HCT116 (cell line): ENCODE results near the gene BRSK1. TPM values are rescaled to one million over a fixed set of nuclear protein-coding genes. Genes with fewer than 3 reads are reported as not detected.

ENCODE experiments used
- ATAC-seq: fragments of 200-7000 bp; cut with Tn5 transposase; 2 replicates; pipeline ENCODE4 v1.9.1; 2020; ENCODE audit warnings: mild to moderate bottlenecking, moderate library complexity
- BruUV-seq: library from RNA; stranded (reverse); fragments of 400-500 nt; replicated peaks from 2 replicates; lab custom pipeline; 2021; lab: Mats Ljungman, UMichigan
- CTCF ChIA-PET: fragments of 300-600 bp; sonication (Branson Sonifier 250); formaldehyde crosslinking; loops from one replicate; lab custom pipeline; 2021; ENCODE audit warnings: antibody characterized with exemption; lab: Charles Lee
- POLR2A ChIA-PET: fragments of 300-600, 350-600 bp; sonication (Branson Sonifier 250); formaldehyde crosslinking; loops from one replicate; lab custom pipeline; 2021; ENCODE audit warnings: antibody characterized with exemption; lab: Charles Lee
- RAD21 ChIA-PET, 2 experiments: fragments of 300-600 bp; sonication (Branson Sonifier 250); formaldehyde crosslinking; loops; one replicate each; lab custom pipeline; 2023; ENCODE audit warnings: low total read pairs in 2 of 2; ENCODE audit not compliant: uncharacterized antibody in 2 of 2, unreplicated experiment in 2 of 2, low non-redundant PET in 1 of 2; lab: Charles Lee
- DNase-seq: peaks from one replicate; pipeline ENCODE4 v3.0.0-alpha.2; 2010; ENCODE audit warnings: low read depth, low spot score
- H2AFZ ChIP-seq: fragments of 200-600 bp; shearing (Covaris generic), sonication (generic); 2 replicates; pipeline ENCODE4 v1.6.1; 2017; ENCODE audit warnings: low read depth, mixed run types, mixed read lengths, antibody characterized with exemption, low read length; ENCODE audit not compliant: poor library complexity, severe bottlenecking
- H3K27ac ChIP-seq: 2 replicates; pipeline ENCODE4 v1.5.1; 2012; ENCODE audit warnings: low read depth, low read length
- H3K27me3 ChIP-seq: fragments of 200-600 bp; sonication (generic); 2 replicates; pipeline ENCODE4 v1.6.1; 2016; ENCODE audit warnings: mixed run types, low read length, mixed read lengths; ENCODE audit not compliant: insufficient read depth
- H3K36me3 ChIP-seq, 2 experiments: fragments of 200-500 bp in 1 of 2; fragments of 200-600 bp in 1 of 2; sonication (Bioruptor generic) in 1 of 2; sonication (generic) in 1 of 2; 2 replicates each; pipeline versions ENCODE4 v1.5.1 to v1.6.1; 2014 to 2016; ENCODE audit warnings: low read length in 2 of 2, inconsistent platforms in 1 of 2, mixed read lengths in 1 of 2, mixed run types in 1 of 2; ENCODE audit not compliant: insufficient read depth in 2 of 2, control insufficient read depth in 1 of 2
- H3K4me1 ChIP-seq, 2 experiments: fragments of 200-600 bp in 1 of 2; sonication (generic) in 1 of 2; 2 replicates each; pipeline versions ENCODE4 v1.5.1 to v1.6.1; 2012 to 2017; ENCODE audit warnings: low read length in 2 of 2, inconsistent platforms in 1 of 2, mild to moderate bottlenecking in 1 of 2, mixed read lengths in 1 of 2, mixed run types in 1 of 2, moderate library complexity in 1 of 2; ENCODE audit not compliant: insufficient read depth in 2 of 2, control insufficient read depth in 1 of 2
- H3K4me2 ChIP-seq: fragments of 200-600 bp; sonication (generic); 2 replicates; pipeline ENCODE4 v1.6.1; 2017; ENCODE audit warnings: mixed run types, low read length, mixed read lengths
- H3K4me3 ChIP-seq, 2 experiments: fragments of 200-600 bp in 1 of 2; sonication (generic) in 1 of 2; replicated peaks in 1 of 2; 2 replicates each; pipeline ENCODE4 v1.5.1; 2011 to 2016; ENCODE audit warnings: low read length in 2 of 2, control low read depth in 1 of 2, low read depth in 1 of 2, mild to moderate bottlenecking in 1 of 2, mixed read lengths in 1 of 2, mixed run types in 1 of 2
- H3K79me2 ChIP-seq: fragments of 200-600 bp; sonication (generic); 2 replicates; pipeline ENCODE4 v1.6.1; 2017; ENCODE audit warnings: mild to moderate bottlenecking, mixed run types, low read length, moderate library complexity, mixed read lengths; ENCODE audit not compliant: insufficient read depth
- H3K9ac ChIP-seq: fragments of 200-600 bp; sonication (generic); 2 replicates; pipeline ENCODE4 v1.6.1; 2016; ENCODE audit warnings: low read length, mixed read lengths
- H3K9me2 ChIP-seq: fragments of 200-600 bp; sonication (generic), shearing (Covaris generic); 2 replicates; pipeline ENCODE4 v1.6.1; 2017; ENCODE audit warnings: mixed run types, mild to moderate bottlenecking, moderate library complexity; ENCODE audit not compliant: insufficient read depth
- H3K9me3 ChIP-seq, 2 experiments: fragments of 200-500 bp in 1 of 2; fragments of 200-600 bp in 1 of 2; sonication (Bioruptor generic) in 1 of 2; sonication (generic) in 1 of 2; 2 replicates each; pipeline ENCODE4 v1.6.1; 2014 to 2017; ENCODE audit warnings: low read length in 2 of 2, mixed read lengths in 2 of 2, inconsistent platforms in 1 of 2, low read depth in 1 of 2, mild to moderate bottlenecking in 1 of 2, mixed run types in 1 of 2, moderate library complexity in 1 of 2; ENCODE audit not compliant: control insufficient read depth in 1 of 2, insufficient read depth in 1 of 2
- H4K20me1 ChIP-seq: fragments of 200-600 bp; sonication (generic), shearing (Covaris generic); 2 replicates; pipeline ENCODE4 v1.6.1; 2017; ENCODE audit warnings: mixed run types, mild to moderate bottlenecking, moderate library complexity; ENCODE audit not compliant: insufficient read depth
- CBX3 ChIP-seq: IDR thresholded peaks from 2 replicates; pipeline ENCODE4 v1.6.1; 2012; ENCODE audit warnings: low read depth
- CEBPB ChIP-seq: IDR thresholded peaks from 2 replicates; pipeline ENCODE4 v1.6.1; 2012; ENCODE audit warnings: low read depth
- EGR1 ChIP-seq: IDR thresholded peaks from 2 replicates; pipeline ENCODE4 v1.6.1; 2012; ENCODE audit warnings: low read depth
- ELF1 ChIP-seq: IDR thresholded peaks from 2 replicates; pipeline ENCODE4 v1.6.1; 2012; ENCODE audit warnings: low read depth, borderline replicate concordance
- JUND ChIP-seq: IDR thresholded peaks from 2 replicates; pipeline ENCODE4 v1.6.1; 2012
- POLR2AphosphoS5 ChIP-seq: IDR thresholded peaks from 2 replicates; pipeline ENCODE4 v1.6.1; 2011; ENCODE audit warnings: mild to moderate bottlenecking, low read depth, low read length, moderate library complexity
- SIN3A ChIP-seq: IDR thresholded peaks from 2 replicates; pipeline ENCODE4 v1.6.1; 2012; ENCODE audit warnings: low read depth
- SP1 ChIP-seq: IDR thresholded peaks from 2 replicates; pipeline ENCODE4 v1.6.1; 2012; ENCODE audit warnings: low read depth
- SRF ChIP-seq: IDR thresholded peaks from 2 replicates; pipeline ENCODE4 v1.6.1; 2012; ENCODE audit warnings: low read depth
- TCF7L2 ChIP-seq: IDR thresholded peaks from 2 replicates; pipeline ENCODE4 v1.7.0; 2011; ENCODE audit warnings: borderline replicate concordance, inconsistent platforms; ENCODE audit not compliant: insufficient read depth, insufficient read length; ENCODE audit errors: extremely low read depth
- YY1 ChIP-seq: IDR thresholded peaks from 2 replicates; pipeline ENCODE4 v1.6.1; 2011; ENCODE audit warnings: low read length, low read depth, moderate library complexity, mild to moderate bottlenecking; ENCODE audit not compliant: insufficient replicate concordance; ENCODE audit errors: extremely low read depth
- ZNF274 ChIP-seq: fragments of 200-500 bp; sonication (Bioruptor generic); IDR thresholded peaks from 2 replicates; pipeline ENCODE4 v1.6.1; 2014; ENCODE audit warnings: mild to moderate bottlenecking, low read depth, low read length, inconsistent platforms
- intact Hi-C: fragments of 100-400 bp; cut with micrococcal nuclease; formaldehyde crosslinking; loops from 2 replicates; pipeline ENCODE4 v1.10.0; 2022
- total RNA-seq: library from RNA; stranded (reverse); gene quantifications from one replicate; pipeline ENCODE4 v1.2.1, GENCODE V29; 2021; ENCODE audit not compliant: unreplicated experiment
- TF ChIP-seq, protein P1 (sequence below): IDR thresholded peaks from 2 replicates; pipeline ENCODE4 v1.6.1; 2012
- TF ChIP-seq, protein P2 (sequence below): IDR thresholded peaks from 2 replicates; pipeline ENCODE4 v1.6.1; 2012; ENCODE audit warnings: low read depth
- TF ChIP-seq, protein P3 (sequence below): IDR thresholded peaks from 2 replicates; pipeline ENCODE4 v1.6.1; 2011; ENCODE audit warnings: mild to moderate bottlenecking, low read length, moderate library complexity; ENCODE audit not compliant: insufficient replicate concordance; ENCODE audit errors: extremely low read depth

The BRSK1 gene
- total RNA-seq, 1 experiment from 2014 or later, result 33.3 TPM

GRCh38 chr19:55320844-55321419 lies 37.1 kb downstream of the BRSK1 start:
- RAD21 ChIA-PET, result no interaction called here
- no peaks in the 10 kb centered on the region for H3K79me2 ChIP-seq
- no peak overlapping the region for H3K9ac ChIP-seq
- no TSS peak for BruUV-seq
- no peak for TF ChIP-seq CEBPB
- TF ChIP-seq ELF1, result no peak
- TF ChIP-seq YY1, result no peak
- TF ChIP-seq, protein P1, sequence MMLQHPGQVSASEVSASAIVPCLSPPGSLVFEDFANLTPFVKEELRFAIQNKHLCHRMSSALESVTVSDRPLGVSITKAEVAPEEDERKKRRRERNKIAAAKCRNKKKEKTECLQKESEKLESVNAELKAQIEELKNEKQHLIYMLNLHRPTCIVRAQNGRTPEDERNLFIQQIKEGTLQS, result no peak
- TF ChIP-seq, protein P2, sequence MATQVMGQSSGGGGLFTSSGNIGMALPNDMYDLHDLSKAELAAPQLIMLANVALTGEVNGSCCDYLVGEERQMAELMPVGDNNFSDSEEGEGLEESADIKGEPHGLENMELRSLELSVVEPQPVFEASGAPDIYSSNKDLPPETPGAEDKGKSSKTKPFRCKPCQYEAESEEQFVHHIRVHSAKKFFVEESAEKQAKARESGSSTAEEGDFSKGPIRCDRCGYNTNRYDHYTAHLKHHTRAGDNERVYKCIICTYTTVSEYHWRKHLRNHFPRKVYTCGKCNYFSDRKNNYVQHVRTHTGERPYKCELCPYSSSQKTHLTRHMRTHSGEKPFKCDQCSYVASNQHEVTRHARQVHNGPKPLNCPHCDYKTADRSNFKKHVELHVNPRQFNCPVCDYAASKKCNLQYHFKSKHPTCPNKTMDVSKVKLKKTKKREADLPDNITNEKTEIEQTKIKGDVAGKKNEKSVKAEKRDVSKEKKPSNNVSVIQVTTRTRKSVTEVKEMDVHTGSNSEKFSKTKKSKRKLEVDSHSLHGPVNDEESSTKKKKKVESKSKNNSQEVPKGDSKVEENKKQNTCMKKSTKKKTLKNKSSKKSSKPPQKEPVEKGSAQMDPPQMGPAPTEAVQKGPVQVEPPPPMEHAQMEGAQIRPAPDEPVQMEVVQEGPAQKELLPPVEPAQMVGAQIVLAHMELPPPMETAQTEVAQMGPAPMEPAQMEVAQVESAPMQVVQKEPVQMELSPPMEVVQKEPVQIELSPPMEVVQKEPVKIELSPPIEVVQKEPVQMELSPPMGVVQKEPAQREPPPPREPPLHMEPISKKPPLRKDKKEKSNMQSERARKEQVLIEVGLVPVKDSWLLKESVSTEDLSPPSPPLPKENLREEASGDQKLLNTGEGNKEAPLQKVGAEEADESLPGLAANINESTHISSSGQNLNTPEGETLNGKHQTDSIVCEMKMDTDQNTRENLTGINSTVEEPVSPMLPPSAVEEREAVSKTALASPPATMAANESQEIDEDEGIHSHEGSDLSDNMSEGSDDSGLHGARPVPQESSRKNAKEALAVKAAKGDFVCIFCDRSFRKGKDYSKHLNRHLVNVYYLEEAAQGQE, result no peak
- TF ChIP-seq ZNF274, result no peak
- TF ChIP-seq POLR2AphosphoS5, result no peak
- no peak for TF ChIP-seq JUND
- TF ChIP-seq SRF, result no peak
- TF ChIP-seq, protein P3, sequence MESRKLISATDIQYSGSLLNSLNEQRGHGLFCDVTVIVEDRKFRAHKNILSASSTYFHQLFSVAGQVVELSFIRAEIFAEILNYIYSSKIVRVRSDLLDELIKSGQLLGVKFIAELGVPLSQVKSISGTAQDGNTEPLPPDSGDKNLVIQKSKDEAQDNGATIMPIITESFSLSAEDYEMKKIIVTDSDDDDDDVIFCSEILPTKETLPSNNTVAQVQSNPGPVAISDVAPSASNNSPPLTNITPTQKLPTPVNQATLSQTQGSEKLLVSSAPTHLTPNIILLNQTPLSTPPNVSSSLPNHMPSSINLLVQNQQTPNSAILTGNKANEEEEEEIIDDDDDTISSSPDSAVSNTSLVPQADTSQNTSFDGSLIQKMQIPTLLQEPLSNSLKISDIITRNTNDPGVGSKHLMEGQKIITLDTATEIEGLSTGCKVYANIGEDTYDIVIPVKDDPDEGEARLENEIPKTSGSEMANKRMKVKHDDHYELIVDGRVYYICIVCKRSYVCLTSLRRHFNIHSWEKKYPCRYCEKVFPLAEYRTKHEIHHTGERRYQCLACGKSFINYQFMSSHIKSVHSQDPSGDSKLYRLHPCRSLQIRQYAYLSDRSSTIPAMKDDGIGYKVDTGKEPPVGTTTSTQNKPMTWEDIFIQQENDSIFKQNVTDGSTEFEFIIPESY, result no peak
- TF ChIP-seq CBX3, result no peak
- no peak for TF ChIP-seq TCF7L2
- TF ChIP-seq SIN3A, result no peak
- TF ChIP-seq EGR1, result no peak
- TF ChIP-seq SP1, result no peak
- TF ChIP-seq, all 23 proteins: peak for 0
- Histone ChIP-seq H2AFZ (no peak overlapping the region), H3K4me3 (no peak overlapping the region), H3K27me3 (no peaks in the 10 kb centered on the region), H3K4me1 (no peaks in the 10 kb centered on the region), H3K36me3 (no peaks in the 10 kb centered on the region), H4K20me1 (no peaks in the 10 kb centered on the region), H3K9me2 (no peaks in the 10 kb centered on the region), H3K9me3 (no peaks in the 10 kb centered on the region), H3K27ac (no peak overlapping the region), H3K4me2 (no peak overlapping the region)
- CTCF ChIA-PET, result interaction anchor here (2.6 kb wide), 1 partner anchor 19 kb away, joined by 12 read pairs; no protein-coding TSS in a partner anchor
- POLR2A ChIA-PET, result no interaction called here
- ATAC-seq (no peak; the same call in 1 of the 2 replicates), DNase-seq (no peak)
- intact Hi-C loops, result no loop called here
